ENCODE measurements around the gene ESPL1. TPM values are rescaled to one million over a fixed set of nuclear protein-coding genes. Genes with fewer than 3 reads are reported as not detected.

ESPL1 gene
- total RNA-seq, 2 donors from 2014 or later, result 33.3 to 50.7 TPM

- Histone ChIP-seq H3K9me3 (ENCODE audit: control insufficient read depth, low read length) (no peaks in the 10 kb centered on the region), H3K4me1 (ENCODE audit: control insufficient read depth, insufficient read depth, low read length) (peaks cover 11% of the 10 kb centered on the region), H3K27ac (ENCODE audit: low read depth, low read length) (no peak overlapping the region), H3K27me3 (ENCODE audit: control insufficient read depth, insufficient read depth, low read length, poor library complexity, severe bottlenecking) (no peaks in the 10 kb centered on the region), H3K36me3 (ENCODE audit: control insufficient read depth, insufficient read depth, low read length) (no peaks in the 10 kb centered on the region), H3K4me3 (ENCODE audit: low read length) (no peak overlapping the region), H3K9ac (ENCODE audit: extremely low read depth, low read length, poor library complexity, severe bottlenecking) (no peak overlapping the region)
- Mint-ChIP-seq H3K27ac (no peak overlapping the region), H3K36me3 (ENCODE audit: low read depth) (peaks cover 4% of the 10 kb centered on the region), H3K4me1 (peaks cover 46% of the 10 kb centered on the region), H3K4me3 (no peak overlapping the region), H3K9me3 (no peaks in the 10 kb centered on the region), H3K27me3 (ENCODE audit: insufficient read depth) (peaks cover 24% of the 10 kb centered on the region)
- 85 to 97% methylated on average over 6 to 8 of the region's 10 CpGs for WGBS, 2 experiments (ENCODE audit: insufficient coverage in 1 of 2, insufficient read length in 1 of 2)
- TF ChIP-seq CTCF (conservative IDR thresholded peaks at IDR 0.05), result no peak
- DNase-seq, result peak; percentile 74
These were observed 42.3 kb upstream of the ESPL1 start for GRCh38 chr12:53225635-53226424.

GRCh38 chr12:53226815-53227214 is 41.3 kb upstream of the ESPL1 start:
- Mint-ChIP-seq H3K9me3 (no peaks in the 10 kb centered on the region), H3K4me3 (no peak overlapping the region), H3K4me1 (peaks cover 51% of the 10 kb centered on the region), H3K36me3 (ENCODE audit: low read depth) (peaks cover 4% of the 10 kb centered on the region), H3K27me3 (ENCODE audit: insufficient read depth) (peaks cover 31% of the 10 kb centered on the region), H3K27ac (no peak overlapping the region)
- no peaks in the 10 kb centered on the region for H3K9me3 ChIP-seq (ENCODE audit: control insufficient read depth, low read length)
- H3K27me3 ChIP-seq (ENCODE audit: control insufficient read depth, insufficient read depth, low read length, poor library complexity, severe bottlenecking), result peaks cover 8% of the 10 kb centered on the region
- no peak for DNase-seq
- H3K4me1 ChIP-seq (ENCODE audit: control insufficient read depth, insufficient read depth, low read length), result peaks cover 11% of the 10 kb centered on the region
- TF ChIP-seq CTCF (conservative IDR thresholded peaks at IDR 0.05), result no peak
- H3K9ac ChIP-seq (ENCODE audit: extremely low read depth, low read length, poor library complexity, severe bottlenecking), result no peak overlapping the region
- H3K27ac ChIP-seq (ENCODE audit: low read depth, low read length), result no peak overlapping the region
- H3K36me3 ChIP-seq (ENCODE audit: control insufficient read depth, insufficient read depth, low read length), result no peaks in the 10 kb centered on the region
- no peak overlapping the region for H3K4me3 ChIP-seq (ENCODE audit: low read length)
- 89 to 93% methylated on average over 4 of the region's 4 CpGs for WGBS, 2 experiments (ENCODE audit: insufficient coverage in 1 of 2, insufficient read length in 1 of 2)

- DNase-seq, result no peak
- Histone ChIP-seq H3K9me3 (ENCODE audit: control insufficient read depth, low read length) (no peaks in the 10 kb centered on the region), H3K9ac (ENCODE audit: extremely low read depth, low read length, poor library complexity, severe bottlenecking) (no peak overlapping the region), H3K27me3 (ENCODE audit: control insufficient read depth, insufficient read depth, low read length, poor library complexity, severe bottlenecking) (peaks cover 8% of the 10 kb centered on the region), H3K36me3 (ENCODE audit: control insufficient read depth, insufficient read depth, low read length) (no peaks in the 10 kb centered on the region), H3K27ac (ENCODE audit: low read depth, low read length) (no peak overlapping the region), H3K4me1 (ENCODE audit: control insufficient read depth, insufficient read depth, low read length) (peaks cover 11% of the 10 kb centered on the region), H3K4me3 (ENCODE audit: low read length) (no peak overlapping the region)
- Mint-ChIP-seq H3K36me3 (ENCODE audit: low read depth) (peaks cover 4% of the 10 kb centered on the region), H3K4me3 (no peak overlapping the region), H3K9me3 (no peaks in the 10 kb centered on the region), H3K27me3 (ENCODE audit: insufficient read depth) (peaks cover 31% of the 10 kb centered on the region), H3K4me1 (peaks cover 48% of the 10 kb centered on the region), H3K27ac (no peak overlapping the region)
- WGBS, 2 experiments (ENCODE audit: insufficient coverage in 1 of 2, insufficient read length in 1 of 2), result 88 to 94% methylated on average over 11 of the region's 11 CpGs
- TF ChIP-seq CTCF (conservative IDR thresholded peaks at IDR 0.05), result no peak
These were observed 40.8 kb upstream of the ESPL1 start for GRCh38 chr12:53227341-53227740.

Measured in endodermal cell (in vitro differentiated cells).